Measurements from ENCODE around the gene NOTCH1.

Gene NOTCH1

GRCh38 chr9:136499935-136500910 is 45.6 kb downstream of the NOTCH1 start:
- DNase-seq (ENCODE audit: low read depth), result no peak

GRCh38 chr9:136499071-136499934 is 46.5 kb downstream of the NOTCH1 start:
- no peak for DNase-seq (ENCODE audit: low read depth)

GRCh38 chr9:136497916-136498695 is 47.7 kb downstream of the NOTCH1 start:
- DNase-seq (ENCODE audit: low read depth), result no peak

GRCh38 chr9:136496801-136497620 is 48.8 kb downstream of the NOTCH1 start:
- DNase-seq (ENCODE audit: low read depth), result no peak

- no peak for DNase-seq (ENCODE audit: low read depth)
Measured at GRCh38 chr9:136496181-136496580, 49.7 kb downstream of the NOTCH1 start.

- DNase-seq (ENCODE audit: low read depth), result no peak
Measured at GRCh38 chr9:136495238-136495800, 50.5 kb downstream of the NOTCH1 start.

GRCh38 chr9:136494531-136495215 is 51.2 kb downstream of the NOTCH1 start:
- no peak for DNase-seq (ENCODE audit: low read depth)

GRCh38 chr9:136494012-136494411 is 51.8 kb downstream of the NOTCH1 start:
- no peak for DNase-seq (ENCODE audit: low read depth)

- no peak for DNase-seq (ENCODE audit: low read depth)
Measured at GRCh38 chr9:136493567-136493971, 52.3 kb downstream of the NOTCH1 start.

- DNase-seq (ENCODE audit: low read depth), result no peak
Measured at GRCh38 chr9:136492978-136493522, 52.8 kb downstream of the NOTCH1 start.

- no peak for DNase-seq (ENCODE audit: low read depth)
Measured at GRCh38 chr9:136489731-136490130, 56.1 kb downstream of the NOTCH1 start.

GRCh38 chr9:136488247-136489214 is 57.3 kb downstream of the NOTCH1 start:
- DNase-seq (ENCODE audit: low read depth), result peak; percentile 59

GRCh38 chr9:136487672-136488071 is 58.2 kb downstream of the NOTCH1 start:
- DNase-seq (ENCODE audit: low read depth), result no peak

GRCh38 chr9:136486823-136487620 is 58.8 kb downstream of the NOTCH1 start:
- no peak for DNase-seq (ENCODE audit: low read depth)

- DNase-seq (ENCODE audit: low read depth), result no peak
Measured at GRCh38 chr9:136486131-136486530, 59.7 kb downstream of the NOTCH1 start.

- peak; percentile 75 for DNase-seq (ENCODE audit: low read depth)
Measured at GRCh38 chr9:136485049-136486045, 60.5 kb downstream of the NOTCH1 start.
